Kidney capillary endothelial cell (primary cell): ENCODE measurements around the gene OSCP1.
"Not testable (repeated sequence)": the region's sequence is repeated elsewhere in the genome, so short reads cannot be mapped to it uniquely, and the experiment has no call there.

Source experiments
- DNase-seq: peaks from one replicate; pipeline ENCODE4 v3.0.0-alpha.2; 2018; ENCODE audit warnings: low spot score

The OSCP1 gene, protein sequence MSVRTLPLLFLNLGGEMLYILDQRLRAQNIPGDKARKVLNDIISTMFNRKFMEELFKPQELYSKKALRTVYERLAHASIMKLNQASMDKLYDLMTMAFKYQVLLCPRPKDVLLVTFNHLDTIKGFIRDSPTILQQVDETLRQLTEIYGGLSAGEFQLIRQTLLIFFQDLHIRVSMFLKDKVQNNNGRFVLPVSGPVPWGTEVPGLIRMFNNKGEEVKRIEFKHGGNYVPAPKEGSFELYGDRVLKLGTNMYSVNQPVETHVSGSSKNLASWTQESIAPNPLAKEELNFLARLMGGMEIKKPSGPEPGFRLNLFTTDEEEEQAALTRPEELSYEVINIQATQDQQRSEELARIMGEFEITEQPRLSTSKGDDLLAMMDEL

DNA sequence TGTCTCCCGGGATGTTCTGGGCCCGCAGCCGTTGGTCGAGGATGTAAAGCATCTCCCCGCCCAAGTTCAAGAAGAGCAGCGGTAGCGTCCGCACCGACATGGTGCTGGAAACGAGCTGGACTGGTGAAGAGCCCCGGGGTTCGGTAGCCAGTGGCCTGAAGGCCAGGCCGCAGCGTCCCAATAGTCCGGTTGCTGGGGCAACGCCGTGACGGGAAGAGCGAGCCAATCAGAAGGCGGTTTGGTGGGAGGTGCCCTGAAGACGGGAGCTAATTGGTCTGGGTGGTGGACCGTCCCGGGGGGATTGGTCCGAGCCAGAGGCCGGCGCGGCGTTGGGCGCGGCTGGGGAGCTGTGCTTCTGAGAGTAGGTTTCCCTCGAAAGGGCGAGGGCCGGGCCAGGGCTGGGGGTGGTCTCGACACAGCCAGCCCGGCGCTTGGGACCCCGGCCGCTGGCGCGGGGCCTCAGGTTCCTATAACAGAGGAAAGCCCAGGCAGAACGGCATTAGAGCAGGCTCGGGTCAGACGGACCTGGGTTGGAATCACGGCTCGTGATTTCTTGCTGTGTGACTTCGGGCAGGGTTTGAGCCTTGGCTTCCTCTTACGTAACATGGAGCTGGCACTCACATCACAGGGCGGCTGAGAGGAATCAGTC is at the start of gene OSCP1:
Gene OSCP1 (minus strand): TSS at position 182 of the 649 bp plus-strand sequence. CDS start 82 bp downstream, at position 100.
- DNase-seq, result peak; percentile 97

- DNase-seq, result no peak
These were observed 47.0 kb upstream of the OSCP1 start for GRCh38 chr1:36497207-36497606.

GRCh38 chr1:36494971-36495370 is 44.7 kb upstream of the OSCP1 start:
- no peak for DNase-seq

DNA sequence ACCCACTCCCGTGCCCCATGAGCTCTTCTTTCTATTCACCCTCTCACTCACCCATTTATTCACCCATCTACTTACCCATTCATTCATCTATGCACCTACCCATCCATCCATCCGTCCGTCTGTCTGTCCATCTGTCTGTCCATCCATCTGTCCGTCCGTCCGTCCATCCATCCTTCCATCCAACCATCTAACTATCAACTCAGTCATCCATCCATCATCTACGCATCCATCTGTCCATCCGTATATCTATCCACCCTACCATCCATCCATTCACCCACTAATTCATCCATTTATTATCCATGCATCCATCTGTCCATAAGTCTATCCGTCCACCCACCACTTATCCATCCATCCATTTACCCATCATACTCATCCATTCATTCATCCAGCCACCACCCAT is 43.3 kb upstream of the OSCP1 start:
- no peak for DNase-seq

DNA sequence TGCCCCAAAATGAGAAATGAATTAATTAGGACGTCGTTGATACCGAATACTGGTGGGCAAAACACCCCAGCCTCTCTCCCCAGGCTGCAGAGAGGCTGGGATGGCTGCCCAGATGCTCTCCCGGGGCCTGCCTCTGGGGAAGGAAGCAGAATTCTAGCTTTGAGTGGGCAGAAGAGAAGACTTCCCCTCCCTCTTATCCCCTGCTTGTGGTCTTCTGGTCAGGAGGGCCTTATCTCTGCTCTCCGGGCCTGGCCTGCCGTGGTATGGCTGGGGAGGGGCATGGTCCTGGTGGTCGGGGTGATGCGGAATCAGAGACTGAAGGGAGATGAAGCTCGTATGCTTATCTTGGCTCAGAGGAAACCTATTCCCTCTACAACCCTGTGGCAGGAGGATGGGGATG is 42.2 kb upstream of the OSCP1 start:
- DNase-seq, result no peak

- not testable (repeated sequence) for DNase-seq
These were observed 39.2 kb upstream of the OSCP1 start for GRCh38 chr1:36489258-36490051.

DNA sequence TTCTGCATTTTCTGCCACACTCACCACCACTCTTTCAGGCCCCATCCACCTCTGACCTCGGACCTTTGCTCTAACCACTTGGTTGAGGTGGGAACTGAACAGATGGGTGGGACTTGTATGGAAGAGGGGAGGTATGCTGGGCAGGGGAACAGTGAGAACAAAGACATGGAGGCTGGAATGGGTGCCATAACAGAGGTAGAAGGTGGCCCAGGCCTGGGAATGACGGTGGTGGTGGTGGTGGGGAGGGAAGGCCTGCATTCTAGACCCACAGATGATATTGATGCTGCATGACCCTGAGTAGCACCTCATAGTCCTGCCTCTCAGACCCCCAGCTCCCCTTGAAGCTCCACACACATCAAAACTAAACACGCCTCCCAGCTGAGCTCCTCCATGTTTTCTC is 37.7 kb upstream of the OSCP1 start:
- no peak for DNase-seq

- DNase-seq, result not testable (repeated sequence)
These were observed 37.1 kb upstream of the OSCP1 start for GRCh38 chr1:36487336-36487725.

DNA sequence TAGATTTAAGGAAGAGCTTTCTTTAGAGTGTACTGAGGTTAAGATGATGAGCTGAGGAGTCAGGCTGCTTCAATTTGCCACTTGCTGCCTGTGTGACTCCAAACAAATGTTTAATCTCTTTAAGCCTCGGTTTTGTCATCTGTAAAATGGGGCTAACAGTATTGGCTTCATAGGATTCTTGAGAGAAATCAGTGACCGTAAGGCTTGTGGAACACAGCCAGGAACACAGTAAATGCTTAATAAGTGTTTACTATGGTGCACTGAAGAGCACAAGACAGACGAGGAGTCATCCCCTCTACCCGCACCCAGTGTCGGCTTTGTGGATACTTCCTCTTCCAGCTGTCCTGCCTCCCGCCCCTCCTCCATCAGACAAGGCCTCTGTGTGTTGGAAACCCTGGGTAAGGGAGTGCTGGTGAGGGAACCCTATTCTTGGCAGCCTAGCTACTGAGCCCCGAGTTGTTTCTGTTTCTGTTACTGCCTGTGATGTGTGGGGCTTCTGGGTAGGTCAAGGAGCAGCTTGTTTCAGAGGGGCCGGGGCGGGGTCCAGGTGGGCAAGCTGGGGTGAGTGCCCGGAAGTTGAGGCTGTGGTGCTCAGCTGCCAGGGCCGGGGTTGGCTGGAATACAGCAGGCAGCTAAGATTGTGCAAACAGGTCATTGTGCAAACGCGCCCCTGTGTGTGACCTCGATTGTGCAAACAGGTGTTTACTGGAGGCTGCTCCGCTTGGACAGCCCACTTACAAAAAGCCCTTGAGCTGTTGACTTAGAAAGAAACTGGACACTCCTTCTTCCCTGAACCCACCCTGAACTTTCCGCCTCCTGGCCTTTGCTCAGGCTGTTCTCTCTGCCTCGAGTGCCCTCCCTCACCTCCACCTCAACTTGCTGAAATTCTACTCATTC is 36.4 kb upstream of the OSCP1 start:
- DNase-seq, result no peak

DNA sequence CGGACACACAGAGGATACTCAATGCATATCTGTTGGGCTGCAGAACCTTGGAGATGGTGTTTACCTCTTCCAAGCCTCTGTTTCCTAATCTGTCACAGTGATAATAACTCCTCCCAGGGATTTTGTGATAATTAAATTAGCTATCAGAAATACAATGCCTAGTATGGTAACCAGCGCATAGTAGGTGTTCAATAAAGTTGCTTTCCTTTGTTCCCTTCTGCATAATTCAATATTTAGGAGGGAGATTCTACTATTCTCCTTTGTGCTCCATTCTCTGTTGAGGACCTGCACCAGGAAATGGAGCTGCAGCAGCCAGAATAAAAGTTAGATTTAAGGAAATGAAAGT is 35.8 kb upstream of the OSCP1 start:
- DNase-seq, result no peak

- no peak for DNase-seq
These were observed 33.8 kb upstream of the OSCP1 start for GRCh38 chr1:36484099-36484498.

GRCh38 chr1:36482724-36483388 is 32.6 kb upstream of the OSCP1 start, which contains the start of gene CSF3R:
TSS of gene CSF3R (minus strand) at chr1:36482913. CDS start at chr1:36479496, 3,417 bp downstream.
- no peak for DNase-seq

- no peak for DNase-seq
These were observed 31.8 kb upstream of the OSCP1 start for GRCh38 chr1:36481771-36482723.

DNA sequence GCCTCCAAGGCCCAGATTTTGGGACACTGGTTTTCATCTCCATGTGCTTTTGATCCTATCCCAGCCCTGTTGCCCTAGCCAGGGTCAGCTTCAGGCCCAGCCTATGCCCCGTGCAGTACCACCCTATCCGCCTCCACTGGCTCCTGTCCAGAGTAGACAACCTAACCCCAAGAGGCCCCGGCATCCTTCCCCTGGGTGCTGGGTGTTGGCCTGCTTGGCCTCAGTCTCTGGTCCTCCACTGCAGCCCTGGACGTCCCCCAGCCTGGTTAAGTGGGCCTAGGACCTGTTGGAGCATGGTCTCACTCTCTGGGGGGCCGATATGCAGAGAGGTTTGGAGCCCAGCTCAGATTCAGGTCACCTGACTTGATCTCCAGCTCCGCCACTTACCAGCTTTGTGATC is 30.8 kb upstream of the OSCP1 start:
- DNase-seq, result no peak

DNA sequence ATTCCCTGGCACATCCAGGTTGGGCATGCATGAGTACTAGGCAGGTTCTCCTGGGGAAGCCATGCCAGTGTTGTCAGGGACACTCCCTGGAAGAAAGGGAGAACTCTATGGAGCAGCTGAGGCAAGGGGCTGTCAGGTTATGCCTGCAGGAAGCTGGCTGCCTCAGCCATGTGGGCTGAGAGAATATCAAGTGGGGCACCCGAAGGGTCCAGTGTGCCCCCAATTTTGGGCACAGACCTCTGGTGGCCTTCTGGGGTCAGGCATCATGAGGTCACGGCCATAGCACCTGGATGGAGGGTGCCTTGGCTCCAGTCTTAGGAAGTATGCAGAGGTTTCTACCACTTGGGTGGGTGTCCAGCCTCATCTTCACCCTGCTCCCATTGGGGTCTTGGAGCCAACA is 29.9 kb upstream of the OSCP1 start:
- no peak for DNase-seq

- DNase-seq, result no peak
These were observed 29.3 kb upstream of the OSCP1 start for GRCh38 chr1:36479505-36480051.

DNA sequence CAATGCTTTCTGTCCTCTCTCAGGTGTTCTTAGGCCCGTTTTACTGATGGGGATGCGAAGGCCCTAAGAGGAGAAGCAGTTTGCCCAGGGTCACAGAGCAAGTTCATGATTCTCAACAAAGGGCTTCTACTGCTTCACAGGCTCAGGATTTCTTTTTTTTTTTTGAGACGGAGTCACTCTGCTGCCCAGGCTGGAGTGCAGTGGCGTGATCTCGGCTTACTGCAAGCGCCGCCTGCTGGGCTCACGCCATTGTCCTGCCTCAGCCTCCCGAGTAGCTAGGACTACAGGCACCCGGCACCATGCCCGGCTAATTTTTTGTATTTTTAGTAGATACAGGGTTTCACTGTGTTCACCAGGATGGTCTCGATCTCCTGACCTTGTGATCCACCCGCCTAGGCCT is 27.4 kb upstream of the OSCP1 start:
- DNase-seq, result not testable (repeated sequence)

DNA sequence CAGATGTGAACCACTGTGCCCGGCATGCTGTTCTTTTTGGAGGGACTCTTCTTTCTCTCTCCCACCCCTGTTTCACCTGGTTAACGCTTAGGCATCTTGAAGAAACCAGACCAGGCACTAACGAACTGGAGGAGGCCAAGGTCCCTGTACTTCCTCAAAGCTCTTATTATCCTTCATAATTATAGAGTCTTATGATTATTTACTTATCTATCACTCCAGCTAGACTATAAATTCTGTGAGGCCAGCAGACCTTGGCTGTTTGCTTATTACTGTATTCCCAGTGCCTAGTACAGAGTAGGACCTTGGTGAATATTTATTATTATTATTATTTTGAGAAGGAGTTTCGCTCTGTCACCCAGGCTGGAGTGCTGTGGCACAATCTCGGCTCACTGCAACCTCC is 26.7 kb upstream of the OSCP1 start:
- DNase-seq, result no peak

DNA sequence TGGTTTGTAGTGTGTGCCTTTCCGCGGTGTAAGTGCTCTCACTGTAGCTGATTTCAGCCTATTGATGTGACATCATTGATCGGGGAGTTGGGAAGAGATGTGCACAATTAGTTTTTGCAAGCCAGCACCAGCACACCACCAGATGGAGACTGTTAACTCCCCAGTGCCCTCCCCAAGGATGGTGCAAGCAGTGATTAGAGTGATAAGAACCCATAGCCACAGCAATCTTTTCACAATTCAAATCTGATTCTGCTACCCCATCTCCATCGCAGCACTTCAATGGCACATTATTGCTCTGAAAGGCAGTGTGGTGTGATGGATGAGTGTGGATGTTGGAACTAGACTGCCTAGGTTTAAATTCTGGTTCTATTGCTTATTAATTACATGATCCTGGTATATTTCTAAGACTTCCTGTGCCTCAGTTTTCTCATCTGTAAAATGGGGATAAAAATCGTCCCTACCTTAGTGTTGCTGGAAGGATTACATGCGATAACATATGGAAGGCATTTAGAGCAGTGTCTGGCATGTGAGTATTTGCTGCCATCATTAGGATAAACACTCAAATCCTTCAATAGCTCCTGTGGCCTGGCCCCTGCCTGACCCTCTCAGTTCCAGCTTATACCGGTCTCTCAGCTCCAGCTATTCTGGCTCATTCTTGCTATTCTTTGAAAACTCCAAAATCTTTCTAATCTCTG is 25.8 kb upstream of the OSCP1 start:
- no peak for DNase-seq
